Neutrophil (primary cell): Measurements from ENCODE around the gene CYP21A2.
"Not testable (repeated sequence)": the region's sequence is repeated elsewhere in the genome, so short reads cannot be mapped to it uniquely, and the experiment has no call there.

ENCODE experiments used
- H3K27ac ChIP-seq: fragments of 200-600 bp; sonication (generic); 2 replicates; pipeline ENCODE4 v1.5.1; 2016; ENCODE audit warnings: mild to moderate bottlenecking, moderate library complexity
- H3K27me3 ChIP-seq: fragments of 200-600 bp; sonication (generic); 2 replicates; pipeline ENCODE4 v1.6.0; 2016; ENCODE audit warnings: mild to moderate bottlenecking
- H3K36me3 ChIP-seq: fragments of 200-600 bp; sonication (generic); 2 replicates; pipeline ENCODE4 v1.5.1; 2017
- H3K4me1 ChIP-seq, 2 experiments: fragments of 200-600 bp in 1 of 2; sonication (generic) in 1 of 2; 1 replicate in 1 of 2; 2 replicates in 1 of 2; pipeline versions ENCODE4 v1.5.1 to v1.6.1; 2013 to 2016; ENCODE audit warnings: low read depth in 1 of 2, low read length in 1 of 2, mild to moderate bottlenecking in 1 of 2, moderate library complexity in 1 of 2; ENCODE audit not compliant: control insufficient read depth in 1 of 2, insufficient read depth in 1 of 2
- H3K4me3 ChIP-seq, 2 experiments: fragments of 200-600 bp in 1 of 2; sonication (generic) in 1 of 2; 1 replicate in 1 of 2; 2 replicates in 1 of 2; pipeline ENCODE4 v1.5.1; 2013 to 2016; ENCODE audit warnings: low read depth in 1 of 2, low read length in 1 of 2, mild to moderate bottlenecking in 1 of 2, moderate library complexity in 1 of 2
- H3K9me3 ChIP-seq: fragments of 200-600 bp; sonication (generic); 2 replicates; pipeline ENCODE4 v1.5.1; 2016
- TF ChIP-seq, protein P1 (sequence below): fragments of 200-600 bp; sonication (generic); IDR thresholded peaks from 2 replicates; pipeline ENCODE4 v1.5.1; 2016; ENCODE audit warnings: antibody characterized with exemption

CYP21A2 gene

DNA sequence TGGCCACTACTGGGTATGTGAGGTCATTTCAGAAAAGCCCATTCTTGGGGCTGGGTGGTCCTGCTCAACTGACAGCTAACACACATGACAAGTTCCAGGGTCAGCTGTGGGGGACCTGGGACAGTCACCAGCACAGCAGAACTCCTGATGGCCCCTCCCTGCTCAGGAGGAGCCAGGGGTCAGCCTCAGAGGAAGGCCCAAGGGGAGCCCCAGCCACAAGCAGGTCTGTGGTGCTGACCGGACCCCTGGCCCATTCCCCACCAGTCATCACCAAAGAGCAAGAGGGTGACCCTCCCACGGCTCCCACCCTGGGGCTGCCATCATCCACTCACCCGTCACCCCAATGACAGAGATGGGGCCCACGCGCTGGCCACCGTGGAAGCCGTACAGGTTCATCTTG, 18.0 kb downstream of the CYP21A2 start:
- Histone ChIP-seq H3K36me3 (no peaks in the 10 kb centered on the region), H3K4me1 (no peaks in the 10 kb centered on the region), H3K4me3 (no peak overlapping the region), H3K9me3 (no peaks in the 10 kb centered on the region), H3K27me3 (peaks cover 4% of the 10 kb centered on the region), H3K27ac (no peak overlapping the region)
- TF ChIP-seq, protein P1, sequence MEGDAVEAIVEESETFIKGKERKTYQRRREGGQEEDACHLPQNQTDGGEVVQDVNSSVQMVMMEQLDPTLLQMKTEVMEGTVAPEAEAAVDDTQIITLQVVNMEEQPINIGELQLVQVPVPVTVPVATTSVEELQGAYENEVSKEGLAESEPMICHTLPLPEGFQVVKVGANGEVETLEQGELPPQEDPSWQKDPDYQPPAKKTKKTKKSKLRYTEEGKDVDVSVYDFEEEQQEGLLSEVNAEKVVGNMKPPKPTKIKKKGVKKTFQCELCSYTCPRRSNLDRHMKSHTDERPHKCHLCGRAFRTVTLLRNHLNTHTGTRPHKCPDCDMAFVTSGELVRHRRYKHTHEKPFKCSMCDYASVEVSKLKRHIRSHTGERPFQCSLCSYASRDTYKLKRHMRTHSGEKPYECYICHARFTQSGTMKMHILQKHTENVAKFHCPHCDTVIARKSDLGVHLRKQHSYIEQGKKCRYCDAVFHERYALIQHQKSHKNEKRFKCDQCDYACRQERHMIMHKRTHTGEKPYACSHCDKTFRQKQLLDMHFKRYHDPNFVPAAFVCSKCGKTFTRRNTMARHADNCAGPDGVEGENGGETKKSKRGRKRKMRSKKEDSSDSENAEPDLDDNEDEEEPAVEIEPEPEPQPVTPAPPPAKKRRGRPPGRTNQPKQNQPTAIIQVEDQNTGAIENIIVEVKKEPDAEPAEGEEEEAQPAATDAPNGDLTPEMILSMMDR: no peak

DNA sequence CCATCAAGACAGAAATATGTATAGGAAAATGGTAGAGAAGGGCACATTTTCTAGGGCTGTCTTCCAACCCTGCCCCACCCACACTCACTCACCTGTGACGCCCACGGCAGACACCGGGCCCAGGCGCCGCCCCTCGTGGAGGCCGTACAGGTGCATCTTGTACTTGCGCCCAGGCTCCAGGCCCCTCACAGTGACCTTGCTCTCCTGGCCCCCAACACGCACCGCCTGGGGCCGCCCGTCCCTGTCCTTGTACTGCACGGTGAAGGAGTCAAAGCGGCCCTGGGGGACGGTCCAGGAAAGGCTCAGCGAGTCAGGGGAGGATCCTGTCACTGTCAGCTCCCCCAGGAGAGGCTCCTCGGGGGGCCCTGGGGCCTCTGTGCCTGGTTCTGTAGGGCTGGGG, 19.8 kb downstream of the CYP21A2 start:
- Histone ChIP-seq H3K4me3 (no peak overlapping the region), H3K9me3 (no peaks in the 10 kb centered on the region), H3K27ac (no peak overlapping the region), H3K27me3 (peaks cover 4% of the 10 kb centered on the region), H3K36me3 (no peaks in the 10 kb centered on the region), H3K4me1 (no peaks in the 10 kb centered on the region)
- TF ChIP-seq, protein P1: no peak

DNA sequence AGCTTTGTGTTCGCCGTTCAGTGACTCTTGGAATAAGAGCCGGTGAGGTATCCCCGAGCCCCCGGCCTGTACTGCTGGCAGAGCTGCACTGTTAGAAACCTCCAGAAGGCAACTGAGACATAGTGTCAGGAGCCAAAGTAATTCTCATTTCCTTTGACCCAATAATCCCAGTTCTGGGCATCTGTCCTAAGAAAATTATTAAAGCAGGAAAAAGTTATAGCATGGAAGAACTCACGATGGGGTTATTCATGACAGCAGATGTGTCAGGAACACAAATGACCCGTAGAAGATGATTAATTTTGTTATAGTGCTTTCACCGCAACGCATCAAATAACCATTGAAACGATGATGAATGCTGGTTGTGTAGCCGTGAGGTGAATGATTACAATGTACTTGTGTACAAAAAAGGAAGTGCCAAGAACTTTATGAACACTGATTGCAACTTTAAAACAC, 20.3 kb downstream of the CYP21A2 start:
- H3K9me3 ChIP-seq: no peaks in the 10 kb centered on the region
- H3K27me3 ChIP-seq: peaks cover 4% of the 10 kb centered on the region
- no peaks in the 10 kb centered on the region for H3K36me3 ChIP-seq
- no peak overlapping the region for H3K4me3 ChIP-seq
- TF ChIP-seq, protein P1: no peak
- no peaks in the 10 kb centered on the region for H3K4me1 ChIP-seq
- H3K27ac ChIP-seq: no peak overlapping the region

DNA sequence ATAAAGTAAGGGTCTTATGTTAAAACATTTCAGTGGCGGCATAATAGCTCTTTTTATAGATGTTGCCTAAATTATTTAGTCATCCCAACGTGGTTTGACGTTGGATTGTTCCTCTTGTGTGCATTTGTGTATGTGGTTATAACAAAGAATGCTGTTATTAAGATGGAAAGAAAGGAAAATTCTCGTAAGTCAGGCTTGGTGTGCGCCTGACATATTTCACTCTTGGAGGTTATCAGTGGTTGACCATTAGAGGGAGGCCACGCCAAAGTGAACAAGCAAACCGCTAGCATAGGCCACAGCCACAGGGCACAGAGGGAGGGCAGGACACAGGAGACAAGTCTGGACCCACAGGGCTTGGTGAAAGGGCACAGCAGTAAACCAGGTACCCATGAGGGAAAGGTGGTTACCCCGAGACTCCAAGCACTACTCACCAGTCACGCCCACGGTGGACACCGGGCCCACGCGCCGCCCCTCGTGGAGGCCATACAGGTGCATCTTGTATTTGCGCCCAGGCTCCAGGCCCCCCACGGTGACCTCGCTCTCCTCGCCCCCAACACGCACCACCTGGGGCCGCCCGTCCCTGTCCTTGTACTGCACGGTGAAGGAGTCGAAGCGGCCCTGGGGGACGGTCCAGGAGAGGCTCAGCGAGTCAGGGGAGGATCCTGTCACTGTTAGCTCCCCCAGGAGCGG, 22.9 kb downstream of the CYP21A2 start:
- TF ChIP-seq, protein P1: no peak
- Histone ChIP-seq H3K9me3 (no peaks in the 10 kb centered on the region), H3K36me3 (no peaks in the 10 kb centered on the region), H3K4me3 (no peak overlapping the region), H3K4me1 (no peaks in the 10 kb centered on the region), H3K27me3 (peaks cover 4% of the 10 kb centered on the region), H3K27ac (no peak overlapping the region)

DNA sequence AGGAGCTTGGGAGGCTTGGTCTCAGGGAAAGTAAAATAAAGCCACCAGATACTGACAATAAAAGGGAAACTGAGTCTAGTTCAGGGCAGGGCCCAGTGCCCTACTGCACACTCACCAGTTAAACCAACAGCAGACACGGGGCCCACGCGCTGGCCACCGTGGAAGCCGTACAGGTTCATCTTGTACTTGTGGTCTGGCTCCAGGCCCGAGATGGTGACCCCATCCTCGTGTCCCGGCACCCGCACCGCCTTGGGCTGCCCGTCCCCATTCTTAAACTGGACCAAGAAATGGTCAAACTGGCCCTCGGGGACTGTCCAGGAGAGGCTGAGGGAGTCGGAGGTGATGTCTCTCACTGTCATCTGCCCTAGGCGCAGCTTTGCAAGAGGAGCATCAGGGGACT, 26.5 kb downstream of the CYP21A2 start:
- Histone ChIP-seq H3K9me3 (no peaks in the 10 kb centered on the region), H3K4me1 (no peaks in the 10 kb centered on the region), H3K4me3 (no peak overlapping the region), H3K27ac (no peak overlapping the region), H3K36me3 (no peaks in the 10 kb centered on the region), H3K27me3 (peaks cover under 1% of the 10 kb centered on the region)
- TF ChIP-seq, protein P1: no peak

DNA sequence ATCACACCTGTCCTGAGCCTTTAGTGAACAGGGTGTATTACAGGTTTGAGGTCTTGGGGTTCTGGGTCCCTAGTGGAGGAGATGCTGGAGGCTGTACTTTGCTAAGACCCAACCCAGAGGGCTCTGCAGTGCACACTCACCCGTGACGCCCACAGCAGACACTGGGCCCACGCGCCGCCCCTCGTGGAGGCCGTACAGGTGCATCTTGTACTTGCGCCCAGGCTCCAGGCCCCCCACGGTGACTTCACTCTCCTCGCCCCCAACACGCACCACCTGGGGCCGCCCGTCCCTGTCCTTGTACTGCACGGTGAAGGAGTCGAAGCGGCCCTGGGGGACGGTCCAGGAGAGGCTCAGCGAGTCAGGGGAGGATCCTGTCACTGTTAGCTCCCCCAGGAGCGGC, 29.3 kb downstream of the CYP21A2 start:
- not testable (repeated sequence) for H3K27ac ChIP-seq, H3K27me3 ChIP-seq, H3K9me3 ChIP-seq, H3K4me1 ChIP-seq, H3K36me3 ChIP-seq, H3K4me3 ChIP-seq

DNA sequence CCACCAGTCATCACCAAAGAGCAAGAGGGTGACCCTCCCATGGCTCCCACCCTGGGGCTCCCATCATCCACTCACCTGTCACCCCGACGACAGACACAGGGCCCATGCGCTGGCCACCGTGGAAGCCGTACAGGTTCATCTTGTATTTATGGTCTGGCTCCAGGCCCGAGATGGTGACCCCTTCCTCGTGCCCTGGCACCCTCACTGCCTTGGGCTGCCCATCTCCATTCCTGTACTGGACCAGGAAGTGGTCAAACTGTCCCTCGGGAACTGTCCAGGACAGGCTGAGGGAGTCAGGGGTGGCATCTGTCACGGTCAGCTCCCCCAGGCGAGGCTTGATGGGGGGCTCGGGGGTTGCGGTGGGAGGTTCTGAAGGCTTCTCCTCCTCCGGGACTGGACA, 30.1 kb downstream of the CYP21A2 start:
- H3K9me3 ChIP-seq, H3K36me3 ChIP-seq, H3K4me1 ChIP-seq, H3K4me3 ChIP-seq, H3K27ac ChIP-seq, H3K27me3 ChIP-seq: not testable (repeated sequence)
